Regular cardiac myocyte (primary cell): ENCODE data around the gene PDHA2. TPM values are rescaled to one million over a fixed set of nuclear protein-coding genes. Genes with fewer than 3 reads are reported as not detected.

Experiments
- total RNA-seq: library from RNA; depleted of rRNA; stranded (reverse); fragments of >200 nt; gene quantifications from 2 replicates; pipeline ENCODE4 v1.2.3, GENCODE V29; 2014

PDHA2 gene
- not detected in 2 replicates for total RNA-seq

DNA sequence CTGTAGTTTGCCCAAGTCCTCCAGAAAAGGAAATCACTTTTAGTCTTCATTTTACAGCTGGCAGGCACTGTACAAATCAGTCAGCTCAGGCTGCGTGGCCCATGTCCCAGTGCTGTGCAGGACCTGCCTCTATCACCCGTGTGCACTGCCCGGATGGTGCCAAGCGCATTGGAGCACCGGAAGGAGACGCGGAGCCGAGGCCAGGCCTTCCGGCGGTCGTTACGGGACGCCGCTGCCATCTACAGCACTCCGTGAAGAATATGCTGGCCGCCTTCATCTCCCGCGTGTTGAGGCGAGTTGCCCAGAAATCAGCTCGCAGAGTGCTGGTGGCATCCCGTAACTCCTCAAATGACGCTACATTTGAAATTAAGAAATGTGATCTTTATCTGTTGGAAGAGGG is at the start of gene PDHA2:
TSS of gene PDHA2 (plus strand) at position 203 of the 400 bp plus-strand sequence. CDS start at position 261, 58 bp downstream.

